ENCODE measurements around the gene LKAAEAR1. TPM values are rescaled to one million over a fixed set of nuclear protein-coding genes. Genes with fewer than 3 reads are reported as not detected.

The LKAAEAR1 gene
- total and polyA plus RNA-seq, 9 of the 15 experiments (the other 6 are each of a cell fraction or from before 2014, with no cell fraction given), result not detected

DNA sequence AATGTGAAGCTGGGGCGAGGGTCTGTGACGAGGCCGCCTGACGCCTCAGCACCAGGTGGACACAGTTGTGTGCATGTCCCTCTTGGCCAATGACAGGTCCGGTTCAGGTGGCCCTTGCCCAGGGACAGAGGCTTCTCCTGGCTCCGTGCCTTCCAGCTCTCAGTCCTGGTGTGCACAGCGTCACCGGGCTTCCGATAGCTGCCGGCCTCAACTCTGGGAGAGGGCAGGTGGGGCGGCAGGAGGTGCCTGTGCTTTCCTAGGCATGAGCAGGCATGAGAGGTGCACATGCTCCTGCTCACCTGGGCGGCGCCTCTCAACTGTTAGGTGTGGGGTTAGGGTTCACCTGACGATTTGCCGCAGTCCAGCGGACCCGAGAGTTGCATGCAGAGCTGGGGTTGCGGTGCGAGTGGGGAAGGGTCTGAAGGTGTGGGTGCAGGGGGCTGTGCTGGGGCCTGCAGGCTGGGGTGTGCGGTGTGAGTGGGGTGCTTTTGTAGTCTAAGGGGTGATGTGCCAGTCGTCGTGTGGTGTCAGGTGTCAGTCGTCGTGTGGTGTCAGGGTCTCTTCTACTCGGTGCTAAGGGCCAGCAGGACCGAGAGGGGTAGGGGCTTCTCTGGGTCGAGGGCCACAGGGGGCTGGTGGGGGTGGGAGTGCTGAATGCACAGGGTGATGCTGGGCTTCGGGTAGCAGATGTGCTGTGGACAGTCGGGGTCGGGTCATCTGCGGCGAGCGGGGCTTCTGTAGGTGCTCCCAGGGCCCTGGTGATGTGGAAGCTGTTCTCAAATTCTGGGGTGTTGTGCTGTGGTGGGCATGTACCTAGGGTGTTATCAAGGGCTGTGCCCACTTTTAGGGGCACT is 31.0 kb downstream of the LKAAEAR1 start:
- H3K9ac ChIP-seq (ENCODE audit: insufficient read depth in 1 of 2, low read depth in 2 of 2, low read length in 2 of 2), result peak overlapping the region in 1 of 2 experiments; percentile 90; a peak in 2 of 4 replicates
- ChIA-PET POLR2A (interaction anchor here (0.7 to 1.7 kb wide), 5 partner anchors 9 to 221 kb away, joined by 3 to 10 read pairs (median 3); partner anchors contain the start of gene TCEA2), CTCF (ENCODE audit: low intra/inter-chr PET ratio) (interaction anchor here (1.1 kb wide), 1 partner anchor 16 kb away, joined by 3 read pairs; no protein-coding TSS in a partner anchor)
- no TSS peak for BruUV-seq (replicated peaks)
- FAIRE-seq, result no peak
- H3K9me3 ChIP-seq (replicated peaks; ENCODE audit: control insufficient read depth, insufficient read depth, low read depth, low read length), result no peaks in the 10 kb centered on the region
- TF ChIP-seq, protein P1, sequence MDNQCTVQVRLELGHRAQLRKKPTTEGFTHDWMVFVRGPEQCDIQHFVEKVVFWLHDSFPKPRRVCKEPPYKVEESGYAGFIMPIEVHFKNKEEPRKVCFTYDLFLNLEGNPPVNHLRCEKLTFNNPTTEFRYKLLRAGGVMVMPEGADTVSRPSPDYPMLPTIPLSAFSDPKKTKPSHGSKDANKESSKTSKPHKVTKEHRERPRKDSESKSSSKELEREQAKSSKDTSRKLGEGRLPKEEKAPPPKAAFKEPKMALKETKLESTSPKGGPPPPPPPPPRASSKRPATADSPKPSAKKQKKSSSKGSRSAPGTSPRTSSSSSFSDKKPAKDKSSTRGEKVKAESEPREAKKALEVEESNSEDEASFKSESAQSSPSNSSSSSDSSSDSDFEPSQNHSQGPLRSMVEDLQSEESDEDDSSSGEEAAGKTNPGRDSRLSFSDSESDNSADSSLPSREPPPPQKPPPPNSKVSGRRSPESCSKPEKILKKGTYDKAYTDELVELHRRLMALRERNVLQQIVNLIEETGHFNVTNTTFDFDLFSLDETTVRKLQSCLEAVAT (IDR thresholded peaks at IDR 0.05), result peak in 1 of 2 experiments; percentile 83; a peak in 2 of 4 replicates
- TF ChIP-seq, protein P2, sequence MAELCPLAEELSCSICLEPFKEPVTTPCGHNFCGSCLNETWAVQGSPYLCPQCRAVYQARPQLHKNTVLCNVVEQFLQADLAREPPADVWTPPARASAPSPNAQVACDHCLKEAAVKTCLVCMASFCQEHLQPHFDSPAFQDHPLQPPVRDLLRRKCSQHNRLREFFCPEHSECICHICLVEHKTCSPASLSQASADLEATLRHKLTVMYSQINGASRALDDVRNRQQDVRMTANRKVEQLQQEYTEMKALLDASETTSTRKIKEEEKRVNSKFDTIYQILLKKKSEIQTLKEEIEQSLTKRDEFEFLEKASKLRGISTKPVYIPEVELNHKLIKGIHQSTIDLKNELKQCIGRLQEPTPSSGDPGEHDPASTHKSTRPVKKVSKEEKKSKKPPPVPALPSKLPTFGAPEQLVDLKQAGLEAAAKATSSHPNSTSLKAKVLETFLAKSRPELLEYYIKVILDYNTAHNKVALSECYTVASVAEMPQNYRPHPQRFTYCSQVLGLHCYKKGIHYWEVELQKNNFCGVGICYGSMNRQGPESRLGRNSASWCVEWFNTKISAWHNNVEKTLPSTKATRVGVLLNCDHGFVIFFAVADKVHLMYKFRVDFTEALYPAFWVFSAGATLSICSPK (IDR thresholded peaks at IDR 0.05; ENCODE audit: borderline replicate concordance), result no peak
- ATAC-seq, result no peak
- intact Hi-C loops (cut with micrococcal nuclease), result loop anchor here (5.0 kb wide), 1 partner anchor 76 kb away; the partner anchor contains the start of gene SAMD10
- DNase-seq (ENCODE audit: extremely low read depth in 1 of 4, low spot score in 3 of 4), result no peak
- H4K20me1 ChIP-seq (replicated peaks; ENCODE audit: control insufficient read depth, insufficient read depth, low read length), result no peaks in the 10 kb centered on the region
- no peak overlapping the region for H3K4me2 ChIP-seq (ENCODE audit: insufficient read depth, low read length)
- no peak overlapping the region for H3K4me3 ChIP-seq
- H3K79me2 ChIP-seq (ENCODE audit: control insufficient read depth, insufficient read depth, low read length), result peaks cover 6% of the 10 kb centered on the region; the same call in 2 of the 3 replicates
- no peaks in the 10 kb centered on the region for H3K9me1 ChIP-seq (ENCODE audit: control insufficient read depth, insufficient read depth, low read length)
- H3K27ac ChIP-seq (ENCODE audit: extremely low read depth, low read depth, low read length), result no peak overlapping the region; the same call in 2 of the 3 replicates
- peaks cover 29 to 91% of the 10 kb centered on the region in 2 experiments for H3K4me1 ChIP-seq (replicated peaks in 1 of 2; ENCODE audit: control insufficient read depth in 2 of 2, insufficient read depth in 2 of 2, low read length in 2 of 2)
- 0 out of 2 replicates have a peak overlapping the region, but pooled peaks have one; percentile 84 for H2AFZ ChIP-seq (ENCODE audit: low read depth, low read length)
- no peaks in the 10 kb centered on the region for H3K27me3 ChIP-seq (ENCODE audit: control insufficient read depth in 2 of 2, insufficient read depth in 2 of 2, low read length in 2 of 2)
- in situ Hi-C loops (cut with MboI), result no loop called here
- WGBS (ENCODE audit: insufficient coverage, low coverage, missing lambda C conversion rate), result 82% methylated on average over 31 of the region's 33 CpGs
- no peaks in the 10 kb centered on the region for H3K36me3 ChIP-seq (ENCODE audit: control insufficient read depth, insufficient read depth, low read length)

Measured in K562 (cell line).